ENCODE data around the gene AURKAIP1.
A peak's percentile ranks its signal among the peaks of the same experiment; 100 is the strongest.

Gene AURKAIP1

DNA sequence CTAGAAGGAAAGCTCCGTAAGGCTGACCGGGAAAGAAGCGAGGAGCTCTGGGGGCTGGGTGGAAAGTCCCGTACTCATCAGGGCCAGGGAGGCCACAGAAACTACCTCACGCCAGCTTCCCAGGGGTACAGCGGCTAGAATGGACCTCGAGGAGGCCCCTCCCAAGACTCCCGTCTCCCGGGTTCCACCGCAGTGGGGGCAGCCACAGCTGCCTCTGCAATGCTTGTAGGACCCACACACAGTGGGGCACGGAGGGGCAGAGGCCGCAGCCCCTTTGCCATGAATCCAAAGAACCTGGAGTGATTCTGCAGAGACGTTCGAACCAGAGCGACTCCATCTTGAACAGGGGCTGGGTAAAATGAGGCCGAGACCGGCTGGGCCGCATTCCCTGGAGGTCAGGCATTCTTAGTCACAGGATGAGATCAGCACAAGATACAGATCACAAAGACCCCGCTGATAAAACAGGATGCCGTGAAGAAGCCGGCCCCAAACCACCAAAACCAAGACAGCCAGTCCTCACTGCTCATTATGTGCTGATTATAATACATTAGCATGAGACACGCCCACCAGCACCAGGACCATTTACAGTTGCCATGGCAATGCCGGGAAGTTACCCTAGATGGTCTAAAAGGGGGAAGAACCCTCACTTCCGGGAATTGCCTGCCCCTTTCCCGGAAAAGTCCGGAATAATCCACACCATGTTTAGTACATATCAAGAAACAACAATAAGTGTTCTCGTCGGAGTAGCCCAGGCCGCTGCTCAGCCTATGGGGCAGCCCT is 47.6 kb upstream of the AURKAIP1 start:
- TF ChIP-seq, protein P1, sequence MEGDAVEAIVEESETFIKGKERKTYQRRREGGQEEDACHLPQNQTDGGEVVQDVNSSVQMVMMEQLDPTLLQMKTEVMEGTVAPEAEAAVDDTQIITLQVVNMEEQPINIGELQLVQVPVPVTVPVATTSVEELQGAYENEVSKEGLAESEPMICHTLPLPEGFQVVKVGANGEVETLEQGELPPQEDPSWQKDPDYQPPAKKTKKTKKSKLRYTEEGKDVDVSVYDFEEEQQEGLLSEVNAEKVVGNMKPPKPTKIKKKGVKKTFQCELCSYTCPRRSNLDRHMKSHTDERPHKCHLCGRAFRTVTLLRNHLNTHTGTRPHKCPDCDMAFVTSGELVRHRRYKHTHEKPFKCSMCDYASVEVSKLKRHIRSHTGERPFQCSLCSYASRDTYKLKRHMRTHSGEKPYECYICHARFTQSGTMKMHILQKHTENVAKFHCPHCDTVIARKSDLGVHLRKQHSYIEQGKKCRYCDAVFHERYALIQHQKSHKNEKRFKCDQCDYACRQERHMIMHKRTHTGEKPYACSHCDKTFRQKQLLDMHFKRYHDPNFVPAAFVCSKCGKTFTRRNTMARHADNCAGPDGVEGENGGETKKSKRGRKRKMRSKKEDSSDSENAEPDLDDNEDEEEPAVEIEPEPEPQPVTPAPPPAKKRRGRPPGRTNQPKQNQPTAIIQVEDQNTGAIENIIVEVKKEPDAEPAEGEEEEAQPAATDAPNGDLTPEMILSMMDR (IDR thresholded peaks at IDR 0.05; ENCODE audit: borderline replicate concordance, extremely low read depth, low read length, poor library complexity, severe bottlenecking), result no peak
- no peak for TF ChIP-seq EZH2 (IDR thresholded peaks at IDR 0.05; ENCODE audit: borderline replicate concordance, low read depth, low read length, severe bottlenecking)
- Histone ChIP-seq H3K9ac (ENCODE audit: low read depth, low read length) (no peak overlapping the region), H3K4me3 (ENCODE audit: low read depth in 1 of 2, low read length in 2 of 2) (no peak overlapping the region), H3K27me3 (ENCODE audit: insufficient read depth, low read length, poor library complexity) (no peaks in the 10 kb centered on the region), H2AFZ (ENCODE audit: low read depth, low read length) (no peak overlapping the region), H3K4me1 (ENCODE audit: insufficient read depth, low read length) (peaks cover 6% of the 10 kb centered on the region; the same call in 1 of the 2 replicates), H3K4me2 (ENCODE audit: insufficient read depth, low read length) (no peak overlapping the region), H3K9me3 (ENCODE audit: insufficient read depth, low read length, severe bottlenecking) (no peaks in the 10 kb centered on the region), H3K79me2 (ENCODE audit: insufficient read depth, low read length) (no peaks in the 10 kb centered on the region), H4K20me1 (ENCODE audit: insufficient read depth, low read length) (no peaks in the 10 kb centered on the region), H3K27ac (ENCODE audit: low read length) (no peak overlapping the region), H3K36me3 (ENCODE audit: insufficient read depth, low read length) (no peaks in the 10 kb centered on the region)
- ATAC-seq (ENCODE audit: insufficient read depth, low read depth) (0 out of 3 replicates have a peak, but pooled peaks have one; percentile 29), DNase-seq (peak; percentile 36)

DNA sequence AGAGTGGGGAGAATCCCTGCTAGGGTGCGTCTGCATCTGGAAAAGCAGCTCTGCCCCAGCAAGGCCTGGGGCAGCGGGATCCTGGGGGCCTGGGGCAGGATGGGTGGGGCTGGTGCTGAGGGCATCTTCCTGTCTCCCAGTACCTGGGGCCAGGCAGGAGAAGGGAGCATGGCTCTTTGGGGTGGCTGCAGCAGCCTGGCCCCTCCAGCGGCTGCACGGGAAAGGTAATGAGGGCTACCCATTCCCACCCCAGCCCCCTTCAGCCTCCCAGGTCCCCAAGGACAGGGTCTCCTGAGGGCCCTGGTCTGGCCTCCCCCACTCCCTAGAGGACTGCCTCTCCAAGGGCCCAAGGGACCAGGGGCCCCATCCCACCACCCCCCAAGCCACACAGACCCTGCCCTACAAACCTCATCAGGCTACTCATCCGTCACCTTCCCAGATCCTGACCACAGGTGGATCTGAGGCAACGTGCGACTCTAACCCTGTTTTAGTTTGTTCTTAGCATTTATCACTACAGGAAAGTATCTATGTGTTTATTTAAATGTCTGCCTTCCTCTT is 47.0 kb upstream of the AURKAIP1 start:
- Histone ChIP-seq H3K4me2 (ENCODE audit: insufficient read depth, low read length) (no peak overlapping the region), H3K27ac (ENCODE audit: low read length) (no peak overlapping the region), H3K79me2 (ENCODE audit: insufficient read depth, low read length) (no peaks in the 10 kb centered on the region), H3K9ac (ENCODE audit: low read depth, low read length) (no peak overlapping the region), H3K4me3 (ENCODE audit: low read depth in 1 of 2, low read length in 2 of 2) (no peak overlapping the region), H3K27me3 (ENCODE audit: insufficient read depth, low read length, poor library complexity) (no peaks in the 10 kb centered on the region), H2AFZ (ENCODE audit: low read depth, low read length) (no peak overlapping the region), H3K4me1 (ENCODE audit: insufficient read depth, low read length) (peaks cover 5% of the 10 kb centered on the region; the same call in 1 of the 2 replicates), H4K20me1 (ENCODE audit: insufficient read depth, low read length) (no peaks in the 10 kb centered on the region), H3K36me3 (ENCODE audit: insufficient read depth, low read length) (no peaks in the 10 kb centered on the region), H3K9me3 (ENCODE audit: insufficient read depth, low read length, severe bottlenecking) (no peaks in the 10 kb centered on the region)
- TF ChIP-seq, protein P1 (IDR thresholded peaks at IDR 0.05; ENCODE audit: borderline replicate concordance, extremely low read depth, low read length, poor library complexity, severe bottlenecking), result no peak
- no peak for TF ChIP-seq EZH2 (IDR thresholded peaks at IDR 0.05; ENCODE audit: borderline replicate concordance, low read depth, low read length, severe bottlenecking)
- no peak for DNase-seq
- no peak for ATAC-seq (ENCODE audit: insufficient read depth, low read depth)

DNA sequence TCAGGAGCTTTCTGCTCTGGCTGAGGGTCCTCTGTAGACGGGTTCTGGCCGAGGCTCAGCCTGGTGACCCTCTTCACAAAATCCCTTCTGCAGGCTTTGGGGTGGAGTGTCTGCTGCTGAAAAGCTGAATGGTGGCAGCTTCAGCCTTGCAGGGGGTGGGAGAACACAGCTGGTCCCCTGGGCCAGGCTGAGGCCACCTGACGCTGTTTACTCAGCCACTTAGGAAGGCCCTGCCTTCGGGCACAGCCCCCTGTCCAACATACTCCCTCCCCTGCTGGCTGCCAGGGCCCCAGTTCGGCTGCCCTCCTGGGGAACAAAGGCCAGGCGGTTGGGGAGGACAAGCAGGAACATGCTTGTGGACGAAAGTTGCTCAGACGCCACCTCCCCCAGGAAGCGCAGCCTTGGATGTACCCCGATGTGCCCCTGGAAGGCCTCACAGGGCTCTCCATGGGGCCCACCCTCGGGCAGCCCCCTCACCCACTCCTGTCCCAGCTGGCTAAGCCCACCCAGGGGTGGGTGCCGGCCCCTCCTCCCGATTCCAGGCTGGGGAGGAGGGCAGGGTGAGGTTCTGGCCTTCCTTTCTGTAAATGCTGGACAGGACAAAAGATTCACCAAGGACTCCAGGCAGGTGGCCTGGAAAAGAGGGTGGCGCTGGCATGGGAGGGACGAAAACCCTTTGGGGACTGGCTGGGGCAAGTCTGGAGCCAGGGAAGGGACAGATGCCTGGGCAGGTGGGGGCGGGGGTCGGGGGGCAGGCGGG is 46.3 kb upstream of the AURKAIP1 start, which contains the start of gene ANKRD65:
ANKRD65 (minus strand) TSS at position 130 of the 760 bp plus-strand sequence. CDS start 271 bp downstream, outside the sequence.
- H3K9me3 ChIP-seq (ENCODE audit: insufficient read depth, low read length, severe bottlenecking), result no peaks in the 10 kb centered on the region
- no peak within 1 kb of the TSS for H3K9ac ChIP-seq (ENCODE audit: low read depth, low read length)
- no peak within 1 kb of the TSS for H3K27ac ChIP-seq (ENCODE audit: low read length)
- H3K4me1 ChIP-seq (ENCODE audit: insufficient read depth, low read length), result no peaks in the 10 kb centered on the region
- H2AFZ ChIP-seq (ENCODE audit: low read depth, low read length), result no peak within 1 kb of the TSS
- no peak for TF ChIP-seq EZH2 (IDR thresholded peaks at IDR 0.05; ENCODE audit: borderline replicate concordance, low read depth, low read length, severe bottlenecking)
- TF ChIP-seq, protein P1 (IDR thresholded peaks at IDR 0.05; ENCODE audit: borderline replicate concordance, extremely low read depth, low read length, poor library complexity, severe bottlenecking), result no peak
- H3K36me3 ChIP-seq (ENCODE audit: insufficient read depth, low read length), result no peaks in the 10 kb centered on the region
- no peak within 1 kb of the TSS for H3K4me2 ChIP-seq (ENCODE audit: insufficient read depth, low read length)
- H3K4me3 ChIP-seq (ENCODE audit: low read depth in 1 of 2, low read length in 2 of 2), result no peak within 1 kb of the TSS
- H4K20me1 ChIP-seq (ENCODE audit: insufficient read depth, low read length), result no peaks in the 10 kb centered on the region
- DNase-seq (no peak), ATAC-seq (ENCODE audit: insufficient read depth, low read depth) (no peak)
- H3K27me3 ChIP-seq (ENCODE audit: insufficient read depth, low read length, poor library complexity), result no peaks in the 10 kb centered on the region
- H3K79me2 ChIP-seq (ENCODE audit: insufficient read depth, low read length), result no peaks in the 10 kb centered on the region
